OCI-LY7 (cell line): Measurements from ENCODE around the gene LONP2. TPM values are rescaled to one million over a fixed set of nuclear protein-coding genes. Genes with fewer than 3 reads are reported as not detected.

Source experiments
- BruUV-seq: library from RNA; stranded (reverse); fragments of 400-500 nt; replicated peaks from 2 replicates; lab custom pipeline; 2021; lab: Mats Ljungman, UMichigan
- CTCF ChIA-PET: fragments of 300-600 bp; sonication (Branson Sonifier 250); formaldehyde crosslinking; loops from one replicate; lab custom pipeline; 2022; ENCODE audit warnings: antibody characterized with exemption; ENCODE audit not compliant: unreplicated experiment; lab: Charles Lee
- POLR2A ChIA-PET: fragments of 300-600 bp; sonication (Branson Sonifier 250); formaldehyde crosslinking; loops from one replicate; lab custom pipeline; 2022; ENCODE audit warnings: antibody characterized with exemption; lab: Charles Lee
- DNase-seq: peaks from one replicate; pipeline ENCODE4 v3.0.0-alpha.2; 2015; ENCODE audit warnings: low spot score
- H2AFZ ChIP-seq: fragments of 200-600 bp; sonication (generic), shearing (Covaris generic); 2 replicates; pipeline ENCODE4 v1.6.1; 2014; ENCODE audit warnings: mild to moderate bottlenecking, antibody characterized with exemption, low read length, moderate library complexity
- H3K27ac ChIP-seq: fragments of 200-600 bp; sonication (generic); 2 replicates; pipeline ENCODE4 v1.5.1; 2014; ENCODE audit warnings: mixed run types, low read depth, mild to moderate bottlenecking, moderate library complexity, low read length, inconsistent platforms; ENCODE audit not compliant: poor library complexity, severe bottlenecking
- H3K36me3 ChIP-seq: fragments of 200-600 bp; sonication (generic); 2 replicates; pipeline ENCODE4 v1.6.1; 2014; ENCODE audit warnings: mild to moderate bottlenecking, antibody characterized with exemption, low read length, moderate library complexity, mixed read lengths; ENCODE audit not compliant: insufficient read depth
- H3K4me1 ChIP-seq: fragments of 200-600 bp; sonication (generic); 2 replicates; pipeline ENCODE4 v1.5.1; 2014; ENCODE audit warnings: mild to moderate bottlenecking, low read length; ENCODE audit not compliant: insufficient read depth, poor library complexity, severe bottlenecking
- H3K4me2 ChIP-seq: fragments of 200-600 bp; sonication (generic); 2 replicates; pipeline ENCODE4 v1.6.1; 2014; ENCODE audit warnings: mild to moderate bottlenecking, low read length
- H3K4me3 ChIP-seq: fragments of 200-600 bp; sonication (generic); 2 replicates; pipeline ENCODE4 v1.5.1; 2014; ENCODE audit warnings: mild to moderate bottlenecking, low read depth, low read length; ENCODE audit not compliant: poor library complexity, severe bottlenecking
- H3K79me2 ChIP-seq: fragments of 200-600 bp; sonication (generic); 2 replicates; pipeline ENCODE4 v1.6.1; 2016; ENCODE audit warnings: low read depth, mild to moderate bottlenecking, low read length, moderate library complexity, mixed read lengths; ENCODE audit not compliant: insufficient read depth
- H3K9me2 ChIP-seq: fragments of 200-600 bp; sonication (generic); 2 replicates; pipeline ENCODE4 v1.6.1; 2016; ENCODE audit warnings: mild to moderate bottlenecking, low read length, mixed read lengths; ENCODE audit not compliant: insufficient read depth
- H3K9me3 ChIP-seq: fragments of 200-600 bp; sonication (generic); 2 replicates; pipeline ENCODE4 v1.6.1; 2014; ENCODE audit warnings: mild to moderate bottlenecking, mixed run types, low read length, mixed read lengths
- H4K20me1 ChIP-seq: fragments of 200-600 bp; sonication (generic); 2 replicates; pipeline ENCODE4 v1.6.1; 2014; ENCODE audit warnings: mild to moderate bottlenecking, antibody characterized with exemption, low read length, moderate library complexity, mixed read lengths; ENCODE audit not compliant: insufficient read depth
- CTCF ChIP-seq: fragments of 200-600 bp; sonication (generic); conservative IDR thresholded peaks from 2 replicates; pipeline ENCODE4 v1.5.1; 2014; ENCODE audit warnings: mild to moderate bottlenecking, antibody characterized with exemption, low read length, moderate library complexity, mixed read lengths
- EZH2phosphoT487 ChIP-seq: fragments of 200-600 bp; sonication (generic); IDR thresholded peaks from 2 replicates; pipeline ENCODE4 v1.6.1; 2018; ENCODE audit warnings: low read depth, borderline replicate concordance, mild to moderate bottlenecking, mixed run types, antibody characterized with exemption, low read length, moderate library complexity, mixed read lengths
- intact Hi-C: fragments of 100-400 bp; cut with micrococcal nuclease; formaldehyde crosslinking; loops from one replicate; pipeline ENCODE4 v1.10.0; 2022; ENCODE audit not compliant: unreplicated experiment
- total RNA-seq, 2 experiments: library from RNA; depleted of rRNA in 1 of 2; stranded (reverse); fragments of >200 nt in 1 of 2; shearing (Covaris generic) in 1 of 2; gene quantifications; 2 replicates each; pipeline ENCODE4 v1.2.3, GENCODE V29; 2014 to 2022

Gene LONP2
- total RNA-seq, 2 experiments from 2014 or later = 13.0 to 23.3 TPM

GRCh38 chr16:48197294-48197693, 46.8 kb upstream of the LONP2 start:
- Histone ChIP-seq H3K27ac (no peak overlapping the region), H3K4me3 (no peak overlapping the region), H4K20me1 (no peaks in the 10 kb centered on the region), H3K4me2 (no peak overlapping the region), H3K9me2 (no peaks in the 10 kb centered on the region), H3K9me3 (no peaks in the 10 kb centered on the region), H3K4me1 (no peaks in the 10 kb centered on the region), H2AFZ (no peak overlapping the region), H3K79me2 (no peaks in the 10 kb centered on the region), H3K36me3 (no peaks in the 10 kb centered on the region)
- CTCF ChIA-PET = no interaction called here
- POLR2A ChIA-PET = interaction anchor here (0.7 kb wide), 1 partner anchor 13 kb away, joined by 3 read pairs; no protein-coding TSS in a partner anchor
- intact Hi-C loops = no loop called here
- TF ChIP-seq EZH2phosphoT487 (no peak), CTCF (no peak)
- DNase-seq = no peak
- BruUV-seq = no TSS peak

- no TSS peak for BruUV-seq
- Histone ChIP-seq H3K27ac (no peak overlapping the region), H3K4me2 (no peak overlapping the region), H3K4me1 (no peaks in the 10 kb centered on the region), H3K4me3 (no peak overlapping the region), H3K9me3 (no peaks in the 10 kb centered on the region), H2AFZ (no peak overlapping the region), H3K9me2 (no peaks in the 10 kb centered on the region), H3K79me2 (no peaks in the 10 kb centered on the region), H3K36me3 (no peaks in the 10 kb centered on the region), H4K20me1 (no peaks in the 10 kb centered on the region)
- TF ChIP-seq EZH2phosphoT487 (no peak), CTCF (no peak)
- ChIA-PET POLR2A (no interaction called here), CTCF (interaction anchor here (0.5 kb wide), 1 partner anchor 9 kb away, joined by 4 read pairs; no protein-coding TSS in a partner anchor)
- intact Hi-C loops = no loop called here
- no peak for DNase-seq
These were observed 42.4 kb upstream of the LONP2 start for GRCh38 chr16:48201515-48202201.
